Stimulated activated CD4-positive, alpha-beta T cell treated with anti-CD3 and anti-CD28 coated beads, Interleukin-1b, Interleukin-23, amount 100 ng/mL, for 24 hours (primary cell): ENCODE results near the gene ZNF76.
"Not testable (repeated sequence)": the region's sequence is repeated elsewhere in the genome, so short reads cannot be mapped to it uniquely, and the experiment has no call there.

ENCODE experiments used
- DNase-seq, 4 experiments: peaks; one replicate each; pipeline ENCODE4 v3.0.0-alpha.2; 2020; ENCODE audit warnings: low read depth in 4 of 4, low spot score in 1 of 4

Gene ZNF76

DNA sequence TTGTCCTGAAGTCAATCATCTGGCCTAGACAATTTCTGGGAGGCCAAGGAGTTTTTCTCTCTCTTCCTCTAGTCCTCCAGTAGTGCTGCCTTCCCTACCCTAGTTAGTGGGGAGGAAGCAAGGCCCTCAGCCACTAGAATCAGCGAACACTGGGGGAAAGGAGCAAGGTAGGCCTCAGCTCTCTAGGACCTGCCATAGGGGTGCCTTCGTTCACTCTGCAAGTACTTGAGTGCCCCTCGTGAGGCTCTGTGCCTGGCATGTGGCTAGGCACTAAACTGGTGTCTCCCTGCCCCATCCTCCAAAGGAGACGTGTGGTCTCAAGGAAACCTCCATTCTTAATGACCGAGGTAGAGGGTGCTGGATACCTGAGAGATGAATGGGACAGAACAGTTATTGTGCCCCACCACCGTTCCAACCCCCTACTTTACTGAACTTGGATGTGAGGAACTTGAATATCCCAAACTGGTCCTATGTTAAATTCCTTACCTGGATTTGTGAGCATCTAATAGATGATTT, 39.1 kb downstream of the ZNF76 start:
- DNase-seq: no peak

GRCh38 chr6:35299674-35300073, 40.1 kb downstream of the ZNF76 start:
- no peak for DNase-seq

DNA sequence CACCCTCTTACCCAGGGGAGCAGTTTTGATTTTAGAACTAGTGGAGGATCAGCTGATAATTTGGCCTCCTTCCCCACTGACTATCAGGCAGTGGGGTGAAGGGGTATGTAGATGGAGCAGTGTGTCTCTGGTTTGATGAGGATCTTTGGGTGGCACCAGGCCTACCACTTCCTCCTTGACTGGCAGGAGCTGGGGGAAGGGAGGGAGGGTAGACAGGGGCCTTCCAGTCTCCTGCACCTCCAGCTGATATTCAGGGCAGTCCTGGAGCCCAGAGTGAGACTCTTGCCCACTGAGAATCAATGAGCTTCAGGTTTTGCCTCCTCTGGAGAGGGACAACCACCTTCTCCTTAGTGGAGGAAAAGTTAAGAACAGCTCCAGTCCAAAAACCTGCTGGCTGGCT, 41.3 kb downstream of the ZNF76 start:
- DNase-seq: no peak

- peak; percentile 53 to 85 (median 68) for DNase-seq
Observed at GRCh38 chr6:35302604-35303241, 43.2 kb downstream of the ZNF76 start.

DNA sequence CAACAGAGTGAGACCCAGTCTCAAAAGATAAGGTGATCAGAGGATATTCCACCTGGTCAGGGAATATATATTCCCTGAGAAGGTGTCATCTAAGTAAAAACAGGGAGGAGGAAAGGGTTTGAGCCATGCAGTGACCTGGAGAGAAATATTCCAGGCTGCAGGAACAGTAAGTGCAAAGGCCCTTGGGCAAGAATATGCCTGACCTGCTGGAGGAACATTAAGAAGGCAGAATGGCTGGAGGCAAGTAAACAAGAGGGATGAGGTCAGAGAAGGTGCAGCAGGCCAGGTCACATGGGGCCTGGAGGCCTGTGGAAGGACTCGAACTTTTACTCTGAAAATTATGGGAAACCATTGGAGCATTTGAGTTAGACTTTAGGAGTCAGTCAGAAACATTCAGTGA, 44.8 kb downstream of the ZNF76 start:
- DNase-seq: no peak

DNA sequence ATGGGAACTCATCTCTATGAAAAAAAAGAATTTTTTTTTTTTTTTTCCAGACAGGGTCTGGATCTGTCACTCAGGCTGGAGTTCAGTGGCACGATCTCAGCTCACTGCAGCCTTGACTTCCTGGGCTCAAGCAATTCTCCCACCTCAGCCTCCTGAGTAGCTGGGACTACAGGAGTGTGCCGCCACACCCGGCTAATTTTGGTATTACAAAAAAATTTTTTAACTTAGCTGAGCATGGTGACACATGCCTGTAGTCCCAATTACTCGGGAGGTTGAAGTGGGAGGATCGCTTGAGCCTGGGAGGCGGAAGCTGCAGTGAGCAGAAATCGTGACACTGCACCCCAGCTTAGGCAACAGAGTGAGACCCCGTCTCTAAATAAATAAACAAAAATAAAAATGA, 45.6 kb downstream of the ZNF76 start:
- DNase-seq: no peak

GRCh38 chr6:35307138-35307537, 47.6 kb downstream of the ZNF76 start:
- not testable (repeated sequence) for DNase-seq

- not testable (repeated sequence) for DNase-seq
Observed at GRCh38 chr6:35308543-35308942, 49.0 kb downstream of the ZNF76 start.

DNA sequence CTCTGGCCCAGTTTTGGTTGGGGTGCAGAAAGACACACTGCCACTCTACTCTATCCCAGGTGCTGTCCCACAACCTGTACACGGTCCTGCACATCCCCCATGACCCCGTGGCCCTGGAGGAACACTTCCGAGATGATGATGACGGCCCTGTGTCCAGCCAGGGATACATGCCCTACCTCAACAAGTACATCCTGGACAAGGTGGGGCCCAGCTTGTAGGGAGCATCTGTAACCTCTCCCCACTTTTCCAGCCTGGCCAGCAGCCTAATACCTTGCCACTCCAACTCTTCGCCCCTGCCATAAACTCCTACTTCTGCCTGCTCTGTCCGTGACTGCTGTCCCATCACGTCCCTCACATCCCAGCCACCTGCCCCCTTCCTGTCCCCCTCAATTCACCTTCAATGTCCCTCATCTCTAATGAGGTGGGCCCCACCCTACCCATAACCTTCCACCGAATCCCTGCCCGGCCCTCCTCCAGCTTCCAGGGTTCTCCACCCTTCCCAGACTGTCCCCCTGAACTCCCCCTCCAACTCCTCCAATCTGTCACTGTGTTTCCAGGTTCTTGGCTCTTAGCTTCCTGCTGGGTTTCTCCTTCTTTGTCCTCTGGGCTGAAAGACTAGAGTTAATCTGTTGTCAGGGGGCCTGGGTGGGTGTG, 50.2 kb downstream of the ZNF76 start:
- DNase-seq: no peak

DNA sequence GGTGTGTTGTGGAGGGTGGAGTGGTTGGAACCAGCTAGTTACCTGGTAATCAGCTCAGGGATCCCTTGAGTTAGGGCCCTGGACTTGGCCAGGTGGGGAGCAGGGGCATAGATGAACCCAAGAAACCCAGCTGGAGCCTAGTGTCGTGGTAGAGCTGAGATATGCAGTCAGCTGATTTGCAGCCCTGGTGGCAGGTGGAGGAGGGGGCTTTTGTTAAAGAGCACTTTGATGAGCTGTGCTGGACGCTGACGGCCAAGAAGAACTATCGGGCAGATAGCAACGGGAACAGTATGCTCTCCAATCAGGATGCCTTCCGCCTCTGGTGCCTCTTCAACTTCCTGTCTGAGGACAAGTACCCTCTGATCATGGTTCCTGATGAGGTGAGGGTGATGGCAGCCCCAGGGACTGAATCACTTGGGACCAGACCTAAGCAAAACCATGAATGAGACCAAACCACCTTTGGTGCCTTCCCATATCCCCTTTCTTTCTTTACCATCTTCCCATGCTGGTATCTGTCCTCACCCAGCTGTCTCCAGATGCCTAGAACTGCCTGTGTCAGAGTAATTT, 50.8 kb downstream of the ZNF76 start:
- no peak for DNase-seq

GRCh38 chr6:35311390-35312075, 52.0 kb downstream of the ZNF76 start:
- no peak for DNase-seq

GRCh38 chr6:35312076-35312800, 52.7 kb downstream of the ZNF76 start:
- DNase-seq: no peak

GRCh38 chr6:35312807-35313206, 53.3 kb downstream of the ZNF76 start:
- no peak for DNase-seq

DNA sequence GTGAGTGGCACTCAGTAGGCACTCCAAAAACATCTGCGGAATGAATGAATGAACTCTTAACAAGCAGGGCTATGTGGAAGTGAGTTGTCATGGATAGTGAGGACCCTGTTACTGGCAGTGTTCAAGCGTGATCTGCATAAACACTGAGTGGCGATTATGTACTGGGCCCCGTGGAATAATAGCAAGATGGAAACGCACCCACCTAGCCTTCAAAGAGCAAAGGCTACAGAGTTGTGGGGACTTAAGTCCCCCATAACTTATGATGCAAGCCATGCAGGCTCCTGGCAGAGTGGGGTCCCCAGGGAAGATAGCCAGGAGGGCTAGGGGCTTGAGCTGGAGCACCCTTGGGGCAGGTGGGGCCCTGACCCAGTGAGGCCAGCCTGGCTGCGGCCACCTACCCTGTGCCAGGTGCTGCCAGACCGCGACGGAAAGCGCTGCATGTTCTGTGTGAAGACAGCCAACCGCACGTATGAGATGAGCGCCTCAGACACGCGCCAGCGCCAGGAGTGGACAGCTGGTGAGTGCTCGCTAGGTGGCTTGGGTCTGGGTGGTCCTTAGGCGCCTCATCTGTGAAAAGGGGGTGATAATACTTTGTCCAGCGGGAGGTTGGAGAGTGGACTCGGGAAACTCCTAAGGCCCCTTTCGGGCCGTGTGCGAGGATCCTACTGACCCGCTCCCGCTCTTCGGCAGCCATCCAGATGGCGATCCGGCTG, 58.1 kb downstream of the ZNF76 start:
- no peak for DNase-seq

DNA sequence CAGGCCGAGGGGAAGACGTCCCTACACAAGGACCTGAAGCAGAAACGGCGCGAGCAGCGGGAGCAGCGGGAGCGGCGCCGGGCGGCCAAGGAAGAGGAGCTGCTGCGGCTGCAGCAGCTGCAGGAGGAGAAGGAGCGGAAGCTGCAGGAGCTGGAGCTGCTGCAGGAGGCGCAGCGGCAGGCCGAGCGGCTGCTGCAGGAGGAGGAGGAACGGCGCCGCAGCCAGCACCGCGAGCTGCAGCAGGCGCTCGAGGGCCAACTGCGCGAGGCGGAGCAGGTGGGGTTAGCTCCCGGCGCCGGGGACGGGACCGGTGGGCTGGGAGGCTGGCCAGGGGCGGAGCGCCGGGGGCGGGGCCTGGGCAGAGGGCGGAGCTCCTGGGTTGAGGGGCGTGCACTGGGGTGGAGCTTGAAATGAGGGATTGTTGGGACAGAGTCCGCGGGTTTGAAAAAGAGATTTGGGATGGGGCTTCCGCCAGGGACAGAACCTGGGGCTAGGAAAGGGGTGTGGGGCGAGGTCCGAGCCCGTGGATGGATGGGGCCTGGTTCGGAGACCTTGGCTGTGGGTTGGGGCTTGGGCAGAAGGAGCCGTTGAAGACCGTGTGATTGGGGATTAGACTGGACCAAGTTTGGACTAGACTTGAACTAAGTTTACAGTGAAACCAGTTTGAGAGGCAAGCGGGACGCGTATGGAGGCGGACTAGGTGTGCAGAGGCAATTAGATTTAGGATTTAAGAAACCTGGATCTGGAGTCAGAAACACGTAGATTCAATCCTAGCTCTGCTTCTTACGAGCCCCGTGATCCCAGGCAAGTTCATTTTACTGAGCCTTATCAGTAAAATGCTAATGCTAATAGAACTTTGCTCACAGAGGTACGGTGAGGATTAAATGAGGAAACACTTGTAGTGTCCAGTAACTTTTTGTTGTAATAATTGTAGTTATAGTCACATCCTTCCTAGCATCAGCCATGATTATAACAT, 58.9 kb downstream of the ZNF76 start:
- no peak for DNase-seq

DNA sequence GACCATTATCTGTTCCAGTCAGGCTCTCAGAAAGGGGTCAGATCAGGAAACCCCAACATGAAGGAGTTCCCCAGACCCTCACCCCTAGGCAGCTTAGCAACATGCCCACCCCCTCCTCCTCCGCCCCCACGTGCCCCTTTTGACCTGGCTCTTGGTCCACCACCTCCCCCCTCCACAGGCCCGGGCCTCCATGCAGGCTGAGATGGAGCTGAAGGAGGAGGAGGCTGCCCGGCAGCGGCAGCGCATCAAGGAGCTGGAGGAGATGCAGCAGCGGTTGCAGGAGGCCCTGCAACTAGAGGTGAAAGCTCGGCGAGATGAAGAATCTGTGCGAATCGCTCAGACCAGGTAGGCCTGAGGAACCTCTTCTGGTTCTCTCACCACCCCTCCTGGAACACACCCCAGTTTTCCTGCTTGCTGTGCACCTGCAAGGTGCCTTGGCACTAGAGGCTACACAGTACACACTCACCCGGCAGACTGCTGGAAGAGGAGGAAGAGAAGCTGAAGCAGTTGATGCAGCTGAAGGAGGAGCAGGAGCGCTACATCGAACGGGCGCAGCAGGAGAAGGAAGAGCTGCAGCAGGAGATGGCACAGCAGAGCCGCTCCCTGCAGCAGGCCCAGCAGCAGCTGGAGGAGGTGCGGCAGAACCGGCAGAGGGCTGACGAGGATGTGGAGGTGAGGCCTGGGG, 60.0 kb downstream of the ZNF76 start:
- DNase-seq: no peak

GRCh38 chr6:35320031-35320410, 60.5 kb downstream of the ZNF76 start:
- no peak for DNase-seq

DNA sequence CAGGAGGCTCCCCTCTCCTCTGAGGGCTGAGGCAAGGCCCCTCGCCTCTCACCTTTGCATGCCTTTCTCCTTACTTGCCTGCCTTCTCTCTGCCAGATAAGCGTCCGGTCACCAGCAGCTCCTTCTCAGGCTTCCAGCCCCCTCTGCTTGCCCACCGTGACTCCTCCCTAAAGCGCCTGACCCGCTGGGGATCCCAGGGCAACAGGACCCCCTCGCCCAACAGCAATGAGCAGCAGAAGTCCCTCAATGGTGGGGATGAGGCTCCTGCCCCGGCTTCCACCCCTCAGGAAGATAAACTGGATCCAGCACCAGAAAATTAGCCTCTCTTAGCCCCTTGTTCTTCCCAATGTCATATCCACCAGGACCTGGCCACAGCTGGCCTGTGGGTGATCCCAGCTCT, 61.6 kb downstream of the ZNF76 start:
- DNase-seq: no peak
